Measurements from ENCODE around the gene PIAS1.
"Not testable (repeated sequence)": the region's sequence is repeated elsewhere in the genome, so short reads cannot be mapped to it uniquely, and the experiment has no call there.

PIAS1 gene

DNA sequence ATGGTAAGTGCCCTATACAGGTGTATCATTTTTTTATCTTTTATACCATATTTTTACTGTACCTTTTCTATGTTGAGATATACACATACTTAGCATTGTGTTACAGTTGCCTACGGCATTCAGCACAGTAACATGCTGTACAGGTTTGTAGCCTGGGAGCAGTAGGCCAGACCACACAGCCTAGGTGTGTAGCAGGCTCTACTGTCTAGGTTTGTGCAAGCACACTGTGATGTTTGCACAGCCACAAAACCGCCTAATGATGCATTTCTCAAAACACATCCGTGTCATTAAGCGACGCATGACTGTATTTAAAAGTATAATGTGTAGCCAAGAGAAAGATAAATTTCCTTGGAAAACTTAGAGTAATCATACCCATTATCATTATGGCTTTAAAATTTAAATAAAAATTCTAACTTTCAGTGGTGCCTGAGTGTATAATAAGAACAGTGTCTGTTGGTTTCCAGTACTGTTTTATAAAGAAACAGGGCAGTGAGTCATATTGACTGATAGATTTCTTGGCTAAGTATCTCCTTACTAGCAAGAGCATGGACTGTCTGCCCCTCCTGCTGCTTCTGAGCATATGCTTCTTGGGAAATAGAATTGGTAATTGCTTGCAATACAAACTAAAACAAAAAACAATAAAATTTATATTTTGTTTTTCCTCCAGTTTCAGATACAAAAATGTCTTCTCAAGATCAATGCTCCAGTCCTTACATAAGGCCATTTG is 132.7 kb downstream of the PIAS1 start:
- no peak for DNase-seq

- DNase-seq: no peak
Observed at GRCh38 chr15:68187559-68187958, 133.4 kb downstream of the PIAS1 start.

GRCh38 chr15:68188647-68189046 is 134.5 kb downstream of the PIAS1 start:
- no peak for DNase-seq

GRCh38 chr15:68190048-68190447 is 135.9 kb downstream of the PIAS1 start:
- DNase-seq: no peak

DNA sequence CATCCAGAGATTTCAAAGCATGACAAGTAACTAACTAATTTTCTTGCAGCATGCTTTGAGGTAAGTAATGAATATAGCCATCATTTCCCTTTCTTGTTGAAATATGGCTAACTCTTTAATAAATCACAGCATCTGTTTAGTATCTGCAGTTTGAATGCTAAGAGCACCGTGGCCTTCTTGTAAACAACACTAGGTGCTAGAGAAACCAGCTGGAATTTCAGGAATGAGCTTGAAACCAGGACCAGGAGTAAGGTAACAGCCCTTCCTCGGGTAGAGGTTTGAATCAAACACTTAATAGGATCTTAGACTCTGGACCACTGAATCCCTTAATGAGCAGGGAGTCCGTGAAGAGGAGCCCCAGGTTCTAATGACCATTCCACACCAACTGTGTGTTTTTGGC is 137.4 kb downstream of the PIAS1 start:
- no peak for DNase-seq

DNA sequence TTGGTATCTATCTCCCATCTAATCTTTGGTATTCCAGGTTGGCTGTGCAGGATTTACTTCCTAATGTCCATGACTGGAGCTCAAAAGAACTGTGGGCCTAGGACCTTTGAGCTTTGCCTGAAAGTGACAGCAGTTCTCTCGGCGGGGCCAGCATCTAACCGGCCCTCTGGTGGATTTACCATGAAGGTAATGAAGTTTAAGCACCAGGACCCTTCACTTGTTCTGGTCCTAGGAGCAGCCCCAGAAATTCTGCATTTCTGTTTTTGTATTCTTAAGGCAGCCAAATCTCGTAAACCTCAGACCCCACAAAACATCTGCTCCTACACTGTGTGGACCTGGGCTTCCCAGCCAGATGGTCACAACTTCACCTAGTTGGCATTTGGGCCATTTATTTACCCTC is 138.0 kb downstream of the PIAS1 start:
- DNase-seq: no peak

- DNase-seq: no peak
Observed at GRCh38 chr15:68192804-68193486, 138.8 kb downstream of the PIAS1 start.

- DNase-seq: no peak
Observed at GRCh38 chr15:68195336-68196112, 141.4 kb downstream of the PIAS1 start.

GRCh38 chr15:68196445-68197169 is 142.5 kb downstream of the PIAS1 start:
- no peak for DNase-seq

- no peak for DNase-seq
Observed at GRCh38 chr15:68197170-68197492, 143.0 kb downstream of the PIAS1 start.

- no peak for DNase-seq
Observed at GRCh38 chr15:68197661-68198437, 143.7 kb downstream of the PIAS1 start.

- DNase-seq: no peak
Observed at GRCh38 chr15:68199340-68199739, 145.2 kb downstream of the PIAS1 start.

DNA sequence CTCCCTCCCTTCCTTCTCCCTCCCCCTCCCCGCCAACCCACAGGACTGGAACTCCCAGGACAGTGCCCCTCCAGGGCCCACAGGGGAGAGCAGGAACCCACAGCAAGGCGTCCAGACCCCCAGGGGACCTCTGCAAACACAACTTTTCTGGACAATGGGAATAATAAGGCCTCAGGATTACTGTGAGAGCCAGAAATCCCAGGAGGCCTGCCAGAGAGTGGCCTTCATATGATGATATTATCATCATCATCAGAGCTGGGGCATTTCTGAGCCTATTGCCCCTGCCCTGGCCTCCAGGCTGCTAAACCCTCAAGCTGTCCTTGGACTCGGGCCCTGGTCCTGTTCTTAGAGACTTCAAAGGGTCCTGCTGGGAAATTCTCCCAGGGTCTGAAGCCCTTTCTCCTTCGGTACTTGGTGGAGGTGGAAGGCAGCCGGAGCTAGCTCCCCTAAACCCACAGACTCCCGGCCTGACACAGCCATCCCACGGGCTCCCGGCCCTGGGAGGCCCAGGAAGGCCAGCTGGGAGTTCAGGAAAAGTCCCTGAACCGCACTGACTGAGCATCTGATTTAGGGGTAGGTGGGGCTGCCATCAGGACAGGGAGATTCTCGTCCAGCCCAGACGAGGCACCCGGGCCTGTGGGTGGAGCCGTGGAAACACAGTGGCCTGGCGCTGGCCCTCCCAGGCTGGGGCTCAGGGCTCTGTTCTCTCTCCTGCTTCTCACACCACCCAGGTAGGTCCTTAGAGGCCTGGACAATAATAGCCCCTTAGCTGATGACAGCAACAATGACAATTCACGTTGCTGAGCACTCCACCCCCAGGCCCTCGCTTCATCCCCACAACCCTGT is 146.1 kb downstream of the PIAS1 start:
- DNase-seq: no peak

DNA sequence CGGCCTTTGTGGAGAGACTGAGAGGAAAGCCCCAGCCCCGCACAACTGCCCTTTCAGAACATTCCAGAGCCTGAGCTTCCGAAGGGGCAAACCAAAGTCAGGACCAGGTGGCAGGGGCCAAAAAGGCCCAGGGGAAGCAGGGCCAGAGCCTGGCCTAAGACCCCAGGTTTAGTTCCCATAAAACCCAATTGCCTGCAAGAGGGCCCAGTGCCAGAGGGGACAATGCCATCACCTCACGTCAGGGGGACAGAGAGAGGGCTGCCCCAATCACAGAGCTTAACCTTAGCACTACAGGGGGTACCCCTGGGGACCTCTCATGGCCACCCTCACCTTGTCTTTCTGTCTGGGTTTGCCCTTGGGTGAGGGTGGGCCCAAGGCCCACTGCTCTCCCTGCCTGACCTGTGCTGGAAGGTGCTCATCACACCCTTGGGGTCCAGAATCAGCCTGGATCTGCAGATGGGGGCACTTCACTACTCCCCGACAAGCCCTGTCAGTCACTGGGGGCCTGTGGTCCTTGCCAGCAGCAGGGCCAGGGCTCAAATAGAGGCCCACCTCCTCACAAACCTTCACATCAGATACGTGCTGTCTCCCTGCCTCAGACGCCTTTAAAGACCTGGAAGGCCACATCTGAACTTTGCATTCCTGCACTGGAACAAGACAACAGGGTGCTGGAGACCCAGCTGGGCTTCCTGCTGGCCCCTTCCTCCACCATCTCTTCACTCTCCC is 147.2 kb downstream of the PIAS1 start:
- DNase-seq: no peak

GRCh38 chr15:68201879-68202261 is 147.8 kb downstream of the PIAS1 start:
- no peak for DNase-seq

DNA sequence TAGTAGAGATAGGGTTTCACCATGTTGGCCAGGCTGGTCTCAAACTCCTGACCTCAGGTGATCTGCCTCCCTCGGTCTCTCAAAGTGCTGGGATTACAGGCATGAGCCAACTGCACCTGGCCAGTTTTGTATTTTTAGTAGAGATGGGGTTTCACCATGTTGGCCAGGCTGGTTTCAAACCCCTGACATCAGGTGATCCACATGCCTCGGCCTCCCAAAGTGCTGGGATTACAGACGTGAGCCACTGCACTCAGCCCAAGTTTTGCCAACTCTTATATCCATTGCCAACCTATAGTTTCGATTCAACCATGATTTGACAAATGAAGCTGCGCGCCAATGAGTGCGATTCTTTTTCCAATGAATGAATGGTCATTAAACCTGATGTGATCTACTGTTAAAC is 148.9 kb downstream of the PIAS1 start:
- not testable (repeated sequence) for DNase-seq

DNA sequence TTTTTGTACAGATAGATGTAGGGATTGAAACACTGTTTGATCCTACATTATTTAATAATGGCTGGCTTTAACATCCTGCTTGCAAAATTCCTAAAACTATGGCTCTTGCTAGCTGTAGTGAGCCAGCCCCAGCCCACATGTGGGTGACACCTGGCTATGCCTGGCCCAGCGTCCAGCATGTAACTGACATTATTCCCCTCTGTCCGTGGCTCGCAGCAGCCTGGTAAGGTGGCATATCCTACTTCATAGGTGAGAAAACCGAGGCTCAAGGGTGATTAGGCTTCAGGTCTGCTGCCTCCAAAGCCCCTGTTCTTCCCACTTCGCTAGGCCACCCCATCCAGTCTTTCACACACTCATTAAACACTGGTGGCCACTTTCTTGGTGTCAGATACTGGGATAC is 149.4 kb downstream of the PIAS1 start:
- DNase-seq: no peak

- no peak for DNase-seq
Observed at GRCh38 chr15:68203956-68204355, 149.8 kb downstream of the PIAS1 start.

GRCh38 chr15:68204361-68204760 is 150.2 kb downstream of the PIAS1 start:
- no peak for DNase-seq

DNA sequence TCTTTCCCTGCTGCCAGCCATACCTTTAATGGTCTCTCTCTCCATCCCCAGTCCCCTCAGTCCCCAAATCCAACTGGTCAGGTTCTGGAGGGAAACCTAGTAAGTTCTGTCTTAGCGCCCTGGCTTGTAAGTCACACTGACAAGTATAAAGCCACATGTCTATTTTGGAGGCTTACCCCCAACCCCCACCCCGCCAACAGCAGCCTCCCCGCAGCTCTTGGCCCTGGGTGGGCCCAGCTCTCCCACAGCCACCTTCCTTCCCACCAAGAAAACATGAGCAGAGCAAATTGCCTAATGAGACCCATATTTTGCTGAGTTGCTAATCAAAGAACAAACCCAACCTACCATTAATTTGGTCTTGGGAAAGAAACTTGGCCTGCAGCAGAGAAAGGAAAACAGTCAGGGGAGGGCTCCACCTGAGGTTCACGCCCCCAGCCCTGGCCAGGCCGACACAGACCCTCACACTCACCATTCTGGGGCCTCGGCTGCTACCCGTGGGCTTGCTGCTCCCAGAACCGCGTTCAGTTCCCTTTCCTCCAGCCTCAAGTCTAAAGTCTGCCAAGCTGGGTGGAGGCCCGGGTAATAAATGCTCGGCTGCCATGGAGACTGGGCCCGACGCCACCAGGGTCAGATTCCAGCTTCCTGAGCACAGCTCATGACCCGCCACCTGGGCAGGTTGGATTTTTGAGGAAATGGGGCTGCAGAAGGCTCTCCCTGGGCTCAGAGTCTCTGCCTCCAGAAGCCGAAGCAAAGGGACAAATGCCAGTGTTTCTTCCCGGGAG is 150.9 kb downstream of the PIAS1 start, which contains the start of gene CALML4:
TSS of gene CALML4 (minus strand) at position 557 of the 782 bp plus-strand sequence. CDS start at position 472, 85 bp downstream.
- DNase-seq: no peak
